Erythroblast (primary cell): ENCODE measurements around the gene C14orf180.

ENCODE experiments used
- DNase-seq, 2 experiments: peaks; one replicate each; lab custom pipeline; 2025; lab: John Stamatoyannopoulos, UW
- GATA1 ChIP-seq: IDR thresholded peaks from 2 replicates; pipeline ENCODE4 v1.6.1; 2011; ENCODE audit warnings: low read depth, mild to moderate bottlenecking, control low read depth, low read length, moderate library complexity
- POLR2A ChIP-seq: IDR thresholded peaks from 2 replicates; pipeline ENCODE4 v1.6.1; 2011; ENCODE audit warnings: mild to moderate bottlenecking, low read length

Gene C14orf180

DNA sequence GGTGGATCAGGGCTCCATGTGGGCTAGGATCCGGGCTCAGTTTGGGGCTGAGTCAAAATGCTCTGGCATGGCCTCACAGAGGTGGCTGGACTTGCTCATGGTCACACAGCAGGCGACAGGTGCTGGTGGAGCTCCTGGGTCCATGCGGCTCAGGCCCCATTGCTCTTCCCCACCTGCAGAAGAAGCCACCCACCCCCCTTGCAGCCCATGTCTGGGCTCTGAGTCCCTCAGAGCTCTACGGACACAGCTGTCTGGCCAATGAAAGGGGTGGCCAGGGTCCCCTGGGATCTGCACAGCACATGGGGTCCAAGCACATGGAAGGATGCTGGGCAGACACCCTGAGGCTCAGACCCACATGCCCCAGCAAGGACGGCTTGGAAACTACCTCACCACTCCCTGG, 17.0 kb upstream of the C14orf180 start:
- no peak for DNase-seq
- no peak for TF ChIP-seq POLR2A
- TF ChIP-seq GATA1 = no peak

DNA sequence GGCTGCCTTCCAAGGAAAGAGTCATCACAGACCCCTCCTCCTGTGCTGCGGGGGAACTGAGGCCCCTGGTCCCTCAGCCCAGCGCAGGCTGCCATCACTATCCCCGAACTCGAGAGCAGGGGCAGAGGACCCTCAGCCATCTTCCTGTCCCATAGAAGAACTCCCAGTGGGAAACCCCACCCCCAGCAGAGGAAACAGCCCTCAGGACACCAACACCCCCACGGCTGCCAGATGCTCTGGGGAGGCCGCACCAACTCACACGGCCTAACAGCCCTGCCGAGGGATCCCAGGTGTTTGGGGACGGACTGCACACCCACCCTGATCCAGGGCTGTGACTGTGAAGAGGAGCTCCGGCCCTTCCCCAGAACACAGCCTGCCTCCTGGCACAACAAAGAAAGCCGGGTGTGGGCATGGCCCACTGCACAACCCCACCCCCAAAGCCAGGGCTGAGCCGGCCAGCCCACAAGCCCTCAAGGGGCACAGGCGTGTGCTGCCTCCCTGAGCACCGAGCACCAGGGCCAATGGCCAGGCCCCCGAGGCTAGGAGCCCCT, 16.3 kb upstream of the C14orf180 start:
- TF ChIP-seq GATA1 = no peak
- no peak for TF ChIP-seq POLR2A
- DNase-seq = no peak

DNA sequence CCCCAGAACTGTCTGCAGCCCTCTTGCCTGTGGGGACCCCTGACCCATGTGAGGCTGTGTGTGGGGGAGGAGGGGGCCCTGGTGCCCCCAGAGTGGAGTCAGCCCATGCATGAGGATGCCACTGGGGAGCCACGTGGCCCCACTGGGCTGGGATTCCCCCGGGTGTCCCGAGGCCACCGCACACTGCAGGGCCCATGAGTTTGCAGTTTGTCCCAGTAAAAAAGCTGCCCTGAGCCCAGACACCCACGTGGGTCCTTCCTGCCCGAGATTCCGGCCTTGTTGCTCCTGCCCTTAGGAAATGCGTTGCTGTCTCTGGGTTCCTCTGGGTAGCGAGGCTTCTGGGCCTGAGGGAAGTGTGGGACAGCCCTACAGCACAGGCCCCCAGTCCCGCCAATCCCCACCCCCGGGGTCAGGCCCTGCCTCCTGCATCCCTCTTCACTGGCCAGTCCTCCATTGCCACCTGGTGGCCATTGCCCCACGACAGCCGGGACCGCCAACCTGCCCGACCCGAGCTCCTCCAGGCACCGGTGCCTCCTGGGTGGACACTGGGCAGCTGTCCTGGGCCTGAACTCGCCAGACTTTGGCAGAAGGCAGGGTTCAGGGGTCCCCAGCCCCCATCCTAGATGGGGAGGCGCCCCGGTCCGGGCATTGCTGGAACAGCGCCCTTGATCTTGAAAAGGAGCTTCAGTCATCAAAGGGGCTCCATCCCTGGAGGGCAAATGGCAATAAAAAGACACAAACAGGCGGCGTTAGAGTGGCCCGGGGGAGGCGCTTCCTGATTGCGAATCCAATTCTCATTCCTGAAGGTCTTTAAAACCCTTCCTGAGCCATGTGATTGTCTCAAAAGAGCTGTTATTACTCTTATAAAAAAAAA, 15.6 kb upstream of the C14orf180 start:
- DNase-seq = peak; percentile 53 to 75
- TF ChIP-seq GATA1 = no peak
- TF ChIP-seq POLR2A = no peak

DNA sequence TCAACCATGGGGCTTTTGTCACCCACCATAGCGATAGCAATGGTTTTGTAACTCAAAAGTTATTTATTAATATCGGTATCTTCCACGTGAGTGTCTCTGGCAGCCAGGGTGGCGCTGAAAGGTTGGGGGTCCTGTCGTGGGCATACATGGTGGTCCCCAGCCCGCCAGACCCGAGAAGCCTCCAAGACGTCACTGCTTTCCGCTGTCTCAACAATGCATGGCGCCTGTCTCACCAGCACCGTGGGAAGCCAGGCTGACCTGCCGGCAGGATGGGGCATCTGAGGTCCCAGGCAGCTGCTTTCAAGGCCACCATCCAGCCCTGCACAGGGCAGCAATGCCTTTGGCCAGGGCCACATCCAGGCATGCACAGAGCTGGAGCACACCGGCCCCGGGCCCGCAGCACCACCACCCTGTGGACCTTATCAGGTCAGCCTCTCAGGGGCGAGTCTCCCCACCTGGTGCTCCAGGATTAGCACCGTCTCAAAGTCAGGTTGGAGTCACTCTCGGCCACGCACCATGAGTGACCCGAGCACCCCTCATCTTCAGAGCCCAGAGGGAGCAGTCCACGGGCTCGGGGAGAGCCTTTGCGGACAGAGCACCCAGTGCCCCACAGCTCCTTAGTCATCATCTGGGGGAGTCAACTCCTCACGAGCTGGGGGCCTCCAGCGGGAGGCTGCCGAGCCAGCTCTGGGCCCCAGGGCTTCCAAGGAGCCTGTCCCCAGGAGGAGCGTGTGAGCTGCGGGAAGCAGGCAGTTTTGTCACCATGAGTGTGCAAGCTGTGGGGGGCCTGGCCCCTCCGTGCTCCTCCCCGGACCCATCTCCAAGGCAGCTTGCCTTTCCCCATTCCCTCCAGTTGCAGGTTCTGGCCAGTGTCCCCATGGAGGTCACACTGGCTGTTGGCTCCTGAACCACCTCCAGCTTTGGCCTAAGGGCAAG, 14.6 kb upstream of the C14orf180 start:
- TF ChIP-seq GATA1 (no peak), POLR2A (no peak)
- DNase-seq = no peak

DNA sequence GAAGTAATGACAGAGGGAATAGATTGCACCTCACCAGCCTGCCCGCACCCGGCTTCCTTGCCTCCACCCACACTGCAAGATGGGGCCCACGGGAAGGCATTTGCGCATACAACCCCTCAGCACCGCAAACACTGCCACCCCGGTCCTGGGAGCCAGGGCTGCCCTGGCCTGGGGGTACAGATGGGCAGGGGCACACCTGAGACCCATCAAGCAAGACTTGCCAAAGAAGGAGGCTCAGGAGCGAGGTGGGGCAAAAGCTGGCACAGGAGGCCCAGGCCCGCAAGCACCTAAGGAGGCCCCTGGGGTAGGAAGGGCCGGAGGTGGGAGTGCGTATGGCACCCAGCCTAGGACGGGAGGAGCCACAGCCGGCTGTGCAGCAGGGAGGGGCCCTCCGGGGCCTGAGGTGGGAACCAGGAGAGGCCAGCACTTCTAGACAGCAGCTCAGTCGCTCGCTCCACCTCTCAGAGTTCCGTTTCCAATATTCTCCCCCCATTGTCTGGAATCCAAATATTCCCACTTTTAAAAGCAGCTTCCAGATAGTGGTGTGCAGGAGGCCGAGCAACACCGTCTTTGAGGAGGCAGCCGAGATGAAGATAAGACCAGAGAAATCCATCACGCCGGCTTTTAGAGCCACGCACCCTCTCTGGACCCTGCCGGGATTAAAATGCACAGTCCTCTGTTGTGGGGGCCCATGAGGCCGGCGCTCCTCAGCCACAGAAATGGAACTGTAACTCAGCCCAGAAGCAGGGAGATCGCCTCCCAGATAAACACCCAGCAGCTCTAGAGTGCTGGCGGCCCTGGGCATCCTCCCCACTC, 12.2 kb upstream of the C14orf180 start:
- DNase-seq = no peak
- no peak for TF ChIP-seq POLR2A

DNA sequence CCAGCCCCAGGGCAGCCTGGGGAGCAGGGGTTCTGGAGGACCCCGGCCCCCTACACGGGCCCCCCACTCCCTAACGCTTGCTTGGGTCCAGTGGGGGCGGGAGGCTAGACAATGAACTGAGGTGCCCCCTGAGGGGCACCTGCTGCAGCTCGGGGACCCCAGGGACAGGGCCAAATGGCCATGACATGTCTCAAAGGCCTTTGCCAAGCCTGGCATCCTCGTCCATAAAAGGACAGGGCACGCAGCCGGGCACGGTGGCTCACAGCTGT, 11.7 kb upstream of the C14orf180 start:
- TF ChIP-seq POLR2A = no peak
- no peak for TF ChIP-seq GATA1
- no peak for DNase-seq

DNA sequence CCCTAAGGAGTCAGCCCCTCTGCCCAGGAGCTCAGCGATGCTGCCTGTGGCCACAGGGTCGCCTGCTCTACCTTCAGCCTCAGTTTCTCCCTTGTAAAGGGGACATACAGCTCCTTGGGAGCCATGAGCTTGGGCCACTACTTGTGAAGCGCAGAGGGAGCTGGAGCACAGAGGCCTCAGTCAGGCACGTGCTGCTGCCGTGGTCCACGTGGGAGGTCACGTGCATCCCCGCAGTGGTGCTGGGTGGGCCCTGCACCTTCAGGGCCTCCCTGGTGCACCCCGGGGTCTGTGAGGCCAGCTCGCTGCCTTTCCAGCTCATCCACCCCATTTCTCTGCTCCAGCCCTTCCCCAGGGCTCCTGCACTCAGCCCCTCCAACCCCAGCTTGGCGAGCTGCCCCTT, 10.9 kb upstream of the C14orf180 start:
- no peak for TF ChIP-seq GATA1
- no peak for TF ChIP-seq POLR2A
- DNase-seq = no peak

DNA sequence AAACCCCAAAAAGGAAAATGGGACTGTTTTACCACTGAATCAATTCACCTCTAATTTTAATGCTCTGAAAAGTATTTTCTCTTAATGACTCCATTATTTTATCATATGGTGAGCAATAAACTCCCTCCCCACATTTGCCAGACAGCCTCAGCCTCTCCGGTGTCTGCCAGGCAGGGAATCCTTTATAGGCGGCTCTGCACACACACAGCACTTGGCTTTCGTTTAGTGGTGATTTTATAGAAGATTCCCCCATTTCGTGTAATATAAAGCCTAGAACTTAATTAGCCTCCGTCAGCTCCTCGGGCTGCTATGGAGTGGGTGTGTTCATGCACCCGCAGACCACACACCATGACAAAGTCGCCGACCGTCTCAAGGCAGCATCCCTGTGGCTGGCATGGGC, 10.1 kb upstream of the C14orf180 start:
- no peak for DNase-seq
- TF ChIP-seq POLR2A = no peak
- TF ChIP-seq GATA1 = no peak

DNA sequence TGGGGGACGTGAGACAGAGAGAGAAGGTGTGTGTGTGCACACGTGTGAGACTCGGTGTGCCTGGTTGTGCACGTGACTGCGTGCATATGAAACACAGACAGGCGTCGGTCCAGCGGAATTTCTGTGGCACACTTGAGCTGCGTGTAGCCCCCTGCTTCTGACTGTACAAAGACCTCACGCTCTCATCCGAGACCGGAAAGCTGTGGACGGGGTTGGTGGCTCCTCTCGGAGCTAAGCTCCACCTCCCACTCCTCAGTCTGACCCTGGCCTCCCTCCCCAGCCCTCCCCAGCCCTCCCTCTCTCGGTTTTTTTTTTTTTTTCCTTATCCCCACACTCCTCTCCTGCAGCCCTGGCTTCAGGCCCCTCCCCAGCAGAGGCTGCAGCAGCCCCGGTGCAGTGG, 8.3 kb upstream of the C14orf180 start:
- TF ChIP-seq POLR2A = no peak
- no peak for TF ChIP-seq GATA1
- DNase-seq = no peak

DNA sequence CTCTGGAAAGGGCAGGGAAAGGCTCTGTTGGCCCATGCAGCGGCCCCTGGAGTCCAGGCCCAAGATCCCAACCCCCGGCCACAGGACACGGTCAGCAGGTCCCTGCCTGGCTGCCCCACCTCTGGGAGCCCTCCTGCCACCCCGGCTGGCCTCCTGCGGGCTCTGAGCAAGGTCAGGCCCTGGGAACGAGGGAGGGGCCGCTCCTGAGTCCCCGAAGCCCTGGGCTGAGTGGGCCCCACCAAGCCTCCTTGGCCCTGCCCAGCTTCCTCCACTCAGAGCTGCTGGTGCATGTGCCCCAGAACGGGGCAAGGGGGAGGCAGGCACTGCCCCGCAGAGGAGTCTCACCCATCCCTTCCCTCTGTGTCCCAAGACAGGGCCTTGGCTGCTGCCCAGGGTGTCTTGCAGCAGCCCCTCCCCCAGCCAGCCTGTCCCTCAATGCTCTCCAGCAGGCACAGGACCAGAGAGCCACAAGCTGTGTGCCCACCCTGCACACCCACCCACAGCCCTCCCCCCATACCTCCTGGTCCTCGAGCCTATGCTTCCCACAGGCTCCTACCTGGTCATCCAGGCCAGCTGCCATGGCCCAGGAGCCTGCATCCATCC, 7.4 kb upstream of the C14orf180 start:
- DNase-seq = no peak
- TF ChIP-seq POLR2A (no peak), GATA1 (no peak)

DNA sequence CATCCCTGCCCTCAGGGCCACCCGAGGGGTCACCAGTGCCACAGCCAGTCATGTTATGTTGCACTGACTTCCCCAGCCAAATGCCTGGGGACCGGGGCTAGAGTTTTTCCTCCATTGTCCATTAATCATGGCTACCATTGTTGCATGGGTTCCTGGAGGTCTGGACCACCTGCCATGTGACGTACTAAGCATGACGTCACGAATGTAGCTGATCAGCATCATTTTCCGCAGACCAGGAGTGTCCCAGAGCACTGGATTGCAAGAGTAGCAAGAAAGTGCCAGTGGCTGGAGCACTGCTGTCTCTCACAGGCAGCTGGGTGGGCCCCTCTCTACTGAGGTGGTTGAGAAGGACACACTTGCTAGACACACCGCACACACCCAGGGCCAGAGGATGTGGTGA, 6.9 kb upstream of the C14orf180 start:
- no peak for TF ChIP-seq POLR2A
- TF ChIP-seq GATA1 = no peak
- no peak for DNase-seq

DNA sequence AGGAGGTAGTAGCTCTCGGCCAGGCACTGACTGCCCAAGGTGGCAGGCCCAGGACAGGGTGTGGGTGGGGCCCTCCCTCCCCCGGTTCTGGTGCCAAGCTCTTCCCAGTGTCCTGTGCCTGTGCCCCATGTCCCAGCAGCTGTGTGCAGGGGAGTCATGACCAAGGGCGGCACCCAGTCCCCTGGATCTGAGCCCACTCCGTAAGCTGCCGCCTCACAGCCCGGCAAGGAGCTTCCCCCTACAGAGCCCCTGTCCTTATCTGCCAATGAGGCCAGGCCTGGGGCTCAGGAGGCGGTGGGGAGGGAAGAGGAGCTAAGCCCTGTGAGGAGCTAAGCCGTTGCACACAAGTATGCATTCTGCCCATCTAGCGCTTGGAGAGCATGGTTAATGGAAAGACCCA, 5.6 kb upstream of the C14orf180 start:
- DNase-seq = peak; percentile 39 to 40
- TF ChIP-seq POLR2A = no peak
- TF ChIP-seq GATA1 = no peak

DNA sequence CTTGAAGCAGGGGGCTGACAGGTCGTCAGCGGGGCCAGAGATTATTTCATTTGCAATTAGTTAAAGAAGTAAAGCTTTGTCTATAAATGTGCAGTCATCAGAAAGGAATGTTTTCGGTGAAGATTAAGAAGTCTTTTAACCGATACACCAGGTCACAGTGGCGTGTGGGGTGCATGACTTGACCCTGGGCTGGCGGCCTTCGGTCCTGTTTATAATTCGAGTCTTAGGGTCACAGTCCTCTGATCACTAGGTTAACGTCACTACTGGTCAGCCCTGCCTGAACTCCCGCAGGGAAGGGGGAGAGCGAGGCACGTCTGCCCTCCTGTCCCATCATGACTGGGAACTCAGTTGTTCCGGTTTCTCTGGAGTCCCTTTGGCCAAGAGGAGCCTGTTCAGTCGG, 5.0 kb upstream of the C14orf180 start:
- TF ChIP-seq GATA1 (no peak), POLR2A (no peak)
- DNase-seq = no peak
